Endodermal cell (in vitro differentiated cells): ENCODE measurements around the gene SLC45A3. TPM values are rescaled to one million over a fixed set of nuclear protein-coding genes. Genes with fewer than 3 reads are reported as not detected.

Source experiments
- DNase-seq: peaks from one replicate; pipeline ENCODE4 v3.0.0-alpha.2; 2017
- H3K27ac ChIP-seq: 2 replicates; pipeline ENCODE4 v1.5.1; 2013; ENCODE audit warnings: mild to moderate bottlenecking, low read depth, low read length, moderate library complexity
- H3K27me3 ChIP-seq: 2 replicates; pipeline ENCODE4 v1.6.1; 2013; ENCODE audit warnings: mild to moderate bottlenecking, low read length, moderate library complexity; ENCODE audit not compliant: insufficient read depth, control insufficient read depth, poor library complexity, severe bottlenecking
- H3K36me3 ChIP-seq: 2 replicates; pipeline ENCODE4 v1.7.0; 2013; ENCODE audit warnings: mild to moderate bottlenecking, low read length, moderate library complexity; ENCODE audit not compliant: control insufficient read depth, insufficient read depth
- H3K4me1 ChIP-seq: one replicate; pipeline ENCODE4 v1.7.0; 2013; ENCODE audit warnings: low read length; ENCODE audit not compliant: control insufficient read depth, insufficient read depth
- H3K4me3 ChIP-seq: 2 replicates; pipeline ENCODE4 v1.5.1; 2013; ENCODE audit warnings: mild to moderate bottlenecking, low read length, moderate library complexity
- H3K9ac ChIP-seq: 2 replicates; pipeline ENCODE4 v1.6.1; 2013; ENCODE audit warnings: mild to moderate bottlenecking, low read length, moderate library complexity; ENCODE audit not compliant: poor library complexity, severe bottlenecking; ENCODE audit errors: extremely low read depth
- H3K9me3 ChIP-seq: 2 replicates; pipeline ENCODE4 v1.6.1; 2013; ENCODE audit warnings: mild to moderate bottlenecking, low read length, moderate library complexity; ENCODE audit not compliant: control insufficient read depth
- H3K27ac Mint-ChIP-seq: 2 replicates; pipeline ENCODE4 v1.8.0; 2020; ENCODE audit warnings: mixed read lengths
- H3K27me3 Mint-ChIP-seq: 2 replicates; pipeline ENCODE4 v1.8.0; 2021; ENCODE audit warnings: mild to moderate bottlenecking, mixed read lengths; ENCODE audit not compliant: insufficient read depth
- H3K36me3 Mint-ChIP-seq: 2 replicates; pipeline ENCODE4 v1.8.0; 2020; ENCODE audit warnings: low read depth, mixed read lengths
- H3K4me1 Mint-ChIP-seq: 2 replicates; pipeline ENCODE4 v1.8.0; 2020; ENCODE audit warnings: mixed read lengths
- H3K4me3 Mint-ChIP-seq: 2 replicates; pipeline ENCODE4 v1.8.0; 2020; ENCODE audit warnings: mild to moderate bottlenecking, moderate library complexity, mixed read lengths
- H3K9me3 Mint-ChIP-seq: 2 replicates; pipeline ENCODE4 v1.8.0; 2020; ENCODE audit warnings: mild to moderate bottlenecking, mixed read lengths
- WGBS, 2 experiments: methylation state at CpG; one replicate each; pipeline versions ENCODE4 v1.1.5 to v1.1.7; 2013; ENCODE audit warnings: missing lambda C conversion rate in 2 of 2, mixed read lengths in 1 of 2; ENCODE audit not compliant: insufficient coverage in 1 of 2, insufficient read length in 1 of 2; 5-methylcytosine and 5-hydroxymethylcytosine counted together
- total RNA-seq, 2 donors: library from RNA; stranded (reverse); fragmentation: NEBNext Ultra II Directional in 1 of 2; extraction: Animal tissue kit (Norgen Biotek cat#: 25700) in 1 of 2; gene quantifications; 2 replicates in 1 of 2; 3 replicates in 1 of 2; pipeline ENCODE4 v1.2.1, GENCODE V29; 2021
- TF ChIP-seq, protein P1 (sequence below): fragments of 200-600 bp; sonication (generic); conservative IDR thresholded peaks from 2 replicates; pipeline ENCODE4 v1.5.0; 2021; ENCODE audit warnings: antibody characterized with exemption, mild to moderate bottlenecking

Gene SLC45A3
- total RNA-seq, 2 donors from 2014 or later, result 7.9 to 10.2 TPM

DNA sequence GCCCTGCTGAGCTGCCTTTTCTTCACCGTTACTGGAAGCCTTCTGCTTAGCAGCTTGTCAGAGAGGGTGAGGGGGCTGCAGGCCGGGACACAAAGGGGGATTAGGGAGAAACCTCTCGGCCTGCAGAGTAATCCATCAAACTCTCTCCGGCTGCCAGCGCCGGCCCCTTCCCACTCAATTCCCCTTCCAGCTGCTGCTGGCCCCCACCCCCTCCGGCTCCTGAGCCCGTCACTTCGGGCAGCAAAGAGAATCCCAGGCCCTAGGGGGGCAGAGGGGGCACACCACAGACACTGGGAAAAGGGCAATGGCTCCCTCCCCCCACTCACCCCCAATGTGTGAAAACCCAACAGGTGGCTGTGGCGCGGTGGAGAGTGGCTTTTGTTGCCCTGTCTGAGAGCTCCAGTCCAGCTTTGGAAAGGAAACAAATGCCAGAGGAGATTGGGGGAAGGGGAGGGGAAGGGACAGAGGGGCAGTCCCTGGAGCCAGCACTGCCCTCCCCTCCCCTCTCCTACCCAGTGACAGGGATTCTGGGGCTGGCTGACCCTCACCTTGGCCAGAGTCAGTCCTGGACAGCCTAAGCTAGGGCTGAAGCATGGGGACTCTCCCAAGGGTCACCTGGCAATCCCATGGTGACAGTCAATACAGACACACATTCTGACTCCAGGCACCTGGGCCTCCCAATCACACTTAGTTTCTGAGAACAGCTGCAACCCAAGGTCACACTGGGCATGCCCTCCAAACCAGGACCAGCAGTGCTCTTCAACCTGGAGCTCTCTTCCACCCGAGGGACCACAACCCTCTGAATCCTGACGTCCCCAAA, 9.5 kb downstream of the SLC45A3 start:
- H3K27me3 ChIP-seq, result no peaks in the 10 kb centered on the region
- Mint-ChIP-seq H3K9me3 (no peaks in the 10 kb centered on the region), H3K4me1 (peaks cover 67% of the 10 kb centered on the region), H3K27ac (peak overlapping the region; percentile 92), H3K4me3 (peak overlapping the region; percentile 39), H3K36me3 (no peaks in the 10 kb centered on the region), H3K27me3 (peaks cover 6% of the 10 kb centered on the region)
- peak; percentile 90 for DNase-seq
- TF ChIP-seq, protein P1, sequence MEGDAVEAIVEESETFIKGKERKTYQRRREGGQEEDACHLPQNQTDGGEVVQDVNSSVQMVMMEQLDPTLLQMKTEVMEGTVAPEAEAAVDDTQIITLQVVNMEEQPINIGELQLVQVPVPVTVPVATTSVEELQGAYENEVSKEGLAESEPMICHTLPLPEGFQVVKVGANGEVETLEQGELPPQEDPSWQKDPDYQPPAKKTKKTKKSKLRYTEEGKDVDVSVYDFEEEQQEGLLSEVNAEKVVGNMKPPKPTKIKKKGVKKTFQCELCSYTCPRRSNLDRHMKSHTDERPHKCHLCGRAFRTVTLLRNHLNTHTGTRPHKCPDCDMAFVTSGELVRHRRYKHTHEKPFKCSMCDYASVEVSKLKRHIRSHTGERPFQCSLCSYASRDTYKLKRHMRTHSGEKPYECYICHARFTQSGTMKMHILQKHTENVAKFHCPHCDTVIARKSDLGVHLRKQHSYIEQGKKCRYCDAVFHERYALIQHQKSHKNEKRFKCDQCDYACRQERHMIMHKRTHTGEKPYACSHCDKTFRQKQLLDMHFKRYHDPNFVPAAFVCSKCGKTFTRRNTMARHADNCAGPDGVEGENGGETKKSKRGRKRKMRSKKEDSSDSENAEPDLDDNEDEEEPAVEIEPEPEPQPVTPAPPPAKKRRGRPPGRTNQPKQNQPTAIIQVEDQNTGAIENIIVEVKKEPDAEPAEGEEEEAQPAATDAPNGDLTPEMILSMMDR, result no peak
- peak overlapping the region; percentile 70 for H3K4me3 ChIP-seq
- H3K36me3 ChIP-seq, result no peaks in the 10 kb centered on the region
- no peaks in the 10 kb centered on the region for H3K9me3 ChIP-seq
- peaks cover 18% of the 10 kb centered on the region for H3K4me1 ChIP-seq
- peak overlapping the region; percentile 100 for H3K27ac ChIP-seq
- 10 to 52% methylated on average over 2 to 13 of the region's 13 CpGs for WGBS, 2 experiments
- peak overlapping the region; percentile 56 for H3K9ac ChIP-seq

DNA sequence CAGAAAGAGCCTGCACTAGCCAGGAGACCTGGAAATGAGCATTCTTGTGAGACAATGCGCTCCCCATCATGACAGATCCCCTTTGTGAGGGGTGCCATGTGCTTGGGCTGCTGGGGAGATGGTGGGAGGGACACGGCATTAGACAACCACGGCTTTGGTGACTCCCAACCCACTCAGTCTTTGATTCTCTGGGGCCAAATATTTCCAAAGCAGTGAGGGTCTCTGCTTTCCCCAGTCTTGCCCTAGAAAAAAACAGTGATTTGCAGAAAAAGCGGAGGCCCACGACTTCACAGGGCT, 10.2 kb downstream of the SLC45A3 start:
- Histone ChIP-seq H3K4me1 (peaks cover 19% of the 10 kb centered on the region), H3K9ac (peak overlapping the region; percentile 56), H3K27me3 (no peaks in the 10 kb centered on the region), H3K4me3 (peak overlapping the region; percentile 70), H3K9me3 (no peaks in the 10 kb centered on the region), H3K27ac (peak overlapping the region; percentile 100), H3K36me3 (no peaks in the 10 kb centered on the region)
- Mint-ChIP-seq H3K4me1 (peaks cover 66% of the 10 kb centered on the region), H3K9me3 (no peaks in the 10 kb centered on the region), H3K4me3 (peak overlapping the region; percentile 39), H3K27ac (peak overlapping the region; percentile 92), H3K36me3 (no peaks in the 10 kb centered on the region), H3K27me3 (peaks cover 6% of the 10 kb centered on the region)
- TF ChIP-seq, protein P1, result no peak
- 45 to 53% methylated on average over 5 of the region's 5 CpGs for WGBS, 2 experiments
- no peak for DNase-seq

DNA sequence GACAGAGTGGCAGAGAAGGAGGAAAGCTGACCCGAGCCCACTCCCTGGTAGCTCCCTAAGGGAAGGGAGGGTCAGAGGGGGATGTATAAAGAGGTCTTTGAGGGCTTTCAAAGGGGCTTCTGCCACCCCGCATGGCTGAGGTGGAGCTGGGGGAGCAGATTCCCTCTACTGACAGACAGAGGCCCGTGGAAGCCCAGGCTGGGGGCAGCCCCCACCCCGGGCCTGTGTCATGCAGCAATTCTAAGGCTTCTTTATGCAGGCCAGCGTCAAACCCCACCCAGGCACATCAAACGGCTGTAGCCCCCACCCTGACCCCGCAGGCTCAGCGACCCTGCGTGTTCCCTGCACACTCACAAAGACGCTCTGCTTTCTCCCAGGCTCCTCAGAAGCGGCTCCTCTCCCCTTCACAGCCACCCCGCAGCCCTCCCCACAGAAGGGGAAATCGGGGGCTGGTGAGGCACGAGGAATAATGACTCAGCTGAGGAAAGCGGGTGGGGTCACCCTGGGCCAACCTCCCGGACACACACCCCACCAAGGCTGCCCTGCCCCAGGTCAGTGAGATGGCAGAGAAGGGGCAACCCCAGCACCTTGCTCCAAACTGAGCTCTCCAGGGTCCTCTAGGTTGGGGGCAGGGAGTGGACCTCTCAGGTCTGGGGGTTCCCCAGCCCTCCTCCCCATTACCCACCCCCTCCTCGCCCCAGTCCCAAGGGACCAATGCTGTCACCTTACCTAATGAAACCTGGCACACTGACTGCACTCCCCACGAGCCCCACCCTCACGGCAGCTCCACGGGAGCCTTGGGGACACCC, 10.8 kb downstream of the SLC45A3 start:
- peak; percentile 53 for DNase-seq
- Histone ChIP-seq H3K36me3 (no peaks in the 10 kb centered on the region), H3K27ac (peak overlapping the region; percentile 100), H3K9me3 (no peaks in the 10 kb centered on the region), H3K9ac (no peak overlapping the region), H3K27me3 (no peaks in the 10 kb centered on the region), H3K4me3 (peak overlapping the region; percentile 70), H3K4me1 (peaks cover 19% of the 10 kb centered on the region)
- Mint-ChIP-seq H3K4me1 (peaks cover 68% of the 10 kb centered on the region), H3K4me3 (peak overlapping the region; percentile 39), H3K27ac (peak overlapping the region; percentile 92), H3K27me3 (peaks cover 6% of the 10 kb centered on the region), H3K36me3 (no peaks in the 10 kb centered on the region), H3K9me3 (no peaks in the 10 kb centered on the region)
- WGBS, 2 experiments, result 61 to 63% methylated on average over 3 to 20 of the region's 20 CpGs
- TF ChIP-seq, protein P1, result no peak
